ENCODE results near the gene CRADD. TPM values are rescaled to one million over a fixed set of nuclear protein-coding genes. Genes with fewer than 3 reads are reported as not detected.

CRADD gene
- polyA plus RNA-seq, 1 of the 3 experiments (the other 2 are of a cell fraction), result 13.6 TPM

DNA sequence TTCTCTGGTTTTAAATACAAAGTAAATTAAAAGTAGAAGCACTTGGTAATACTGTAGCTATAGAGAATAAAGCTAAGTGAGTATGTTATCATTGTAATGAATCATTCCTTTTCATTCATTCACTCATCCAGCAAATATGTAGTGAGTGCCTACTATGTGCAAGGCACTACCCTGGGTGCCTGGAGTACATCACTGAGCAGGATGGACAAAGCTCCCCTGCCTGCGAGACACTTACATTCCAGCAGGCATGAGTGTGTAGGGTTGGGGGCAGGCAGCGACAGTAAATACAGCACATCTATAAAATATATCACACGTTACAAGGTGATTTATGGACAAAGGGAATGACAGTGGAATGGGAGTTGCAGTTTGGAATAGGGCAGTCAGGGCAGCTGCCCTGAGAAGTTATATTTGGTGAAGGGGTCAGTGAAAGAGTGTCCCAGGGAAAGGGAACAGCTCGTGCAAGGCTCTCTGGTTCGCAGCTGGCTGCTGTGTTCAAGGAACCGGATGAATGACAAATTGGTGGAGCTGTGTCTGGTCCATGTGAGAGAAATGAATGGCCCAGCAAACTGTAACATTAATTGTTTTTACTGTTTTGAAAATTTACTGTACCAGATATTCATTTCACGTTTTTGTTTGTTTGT lies 159.6 kb downstream of the CRADD start:
- TF ChIP-seq FOSL2 (IDR thresholded peaks at IDR 0.05; ENCODE audit: borderline replicate concordance, low read depth) (no peak), CHD2 (IDR thresholded peaks at IDR 0.05; ENCODE audit: low read length, partially characterized antibody) (no peak), EP300 (IDR thresholded peaks at IDR 0.05; ENCODE audit: borderline replicate concordance in 1 of 2, low read depth in 1 of 2, low read length in 1 of 2) (no peak), RCOR1 (IDR thresholded peaks at IDR 0.05; ENCODE audit: low read length) (no peak), GATA2 (CRISPR knock-in tag; IDR thresholded peaks at IDR 0.05) (no peak), NFIC (IDR thresholded peaks at IDR 0.05; ENCODE audit: borderline replicate concordance) (no peak), YY1 (IDR thresholded peaks at IDR 0.05; ENCODE audit: low read depth) (no peak)
- TF ChIP-seq, protein P1, sequence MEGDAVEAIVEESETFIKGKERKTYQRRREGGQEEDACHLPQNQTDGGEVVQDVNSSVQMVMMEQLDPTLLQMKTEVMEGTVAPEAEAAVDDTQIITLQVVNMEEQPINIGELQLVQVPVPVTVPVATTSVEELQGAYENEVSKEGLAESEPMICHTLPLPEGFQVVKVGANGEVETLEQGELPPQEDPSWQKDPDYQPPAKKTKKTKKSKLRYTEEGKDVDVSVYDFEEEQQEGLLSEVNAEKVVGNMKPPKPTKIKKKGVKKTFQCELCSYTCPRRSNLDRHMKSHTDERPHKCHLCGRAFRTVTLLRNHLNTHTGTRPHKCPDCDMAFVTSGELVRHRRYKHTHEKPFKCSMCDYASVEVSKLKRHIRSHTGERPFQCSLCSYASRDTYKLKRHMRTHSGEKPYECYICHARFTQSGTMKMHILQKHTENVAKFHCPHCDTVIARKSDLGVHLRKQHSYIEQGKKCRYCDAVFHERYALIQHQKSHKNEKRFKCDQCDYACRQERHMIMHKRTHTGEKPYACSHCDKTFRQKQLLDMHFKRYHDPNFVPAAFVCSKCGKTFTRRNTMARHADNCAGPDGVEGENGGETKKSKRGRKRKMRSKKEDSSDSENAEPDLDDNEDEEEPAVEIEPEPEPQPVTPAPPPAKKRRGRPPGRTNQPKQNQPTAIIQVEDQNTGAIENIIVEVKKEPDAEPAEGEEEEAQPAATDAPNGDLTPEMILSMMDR (IDR thresholded peaks at IDR 0.05), result no peak
- TF ChIP-seq, protein P2, sequence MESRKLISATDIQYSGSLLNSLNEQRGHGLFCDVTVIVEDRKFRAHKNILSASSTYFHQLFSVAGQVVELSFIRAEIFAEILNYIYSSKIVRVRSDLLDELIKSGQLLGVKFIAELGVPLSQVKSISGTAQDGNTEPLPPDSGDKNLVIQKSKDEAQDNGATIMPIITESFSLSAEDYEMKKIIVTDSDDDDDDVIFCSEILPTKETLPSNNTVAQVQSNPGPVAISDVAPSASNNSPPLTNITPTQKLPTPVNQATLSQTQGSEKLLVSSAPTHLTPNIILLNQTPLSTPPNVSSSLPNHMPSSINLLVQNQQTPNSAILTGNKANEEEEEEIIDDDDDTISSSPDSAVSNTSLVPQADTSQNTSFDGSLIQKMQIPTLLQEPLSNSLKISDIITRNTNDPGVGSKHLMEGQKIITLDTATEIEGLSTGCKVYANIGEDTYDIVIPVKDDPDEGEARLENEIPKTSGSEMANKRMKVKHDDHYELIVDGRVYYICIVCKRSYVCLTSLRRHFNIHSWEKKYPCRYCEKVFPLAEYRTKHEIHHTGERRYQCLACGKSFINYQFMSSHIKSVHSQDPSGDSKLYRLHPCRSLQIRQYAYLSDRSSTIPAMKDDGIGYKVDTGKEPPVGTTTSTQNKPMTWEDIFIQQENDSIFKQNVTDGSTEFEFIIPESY (IDR thresholded peaks at IDR 0.05; ENCODE audit: borderline replicate concordance, low read depth), result no peak
- TF ChIP-seq, protein P3, sequence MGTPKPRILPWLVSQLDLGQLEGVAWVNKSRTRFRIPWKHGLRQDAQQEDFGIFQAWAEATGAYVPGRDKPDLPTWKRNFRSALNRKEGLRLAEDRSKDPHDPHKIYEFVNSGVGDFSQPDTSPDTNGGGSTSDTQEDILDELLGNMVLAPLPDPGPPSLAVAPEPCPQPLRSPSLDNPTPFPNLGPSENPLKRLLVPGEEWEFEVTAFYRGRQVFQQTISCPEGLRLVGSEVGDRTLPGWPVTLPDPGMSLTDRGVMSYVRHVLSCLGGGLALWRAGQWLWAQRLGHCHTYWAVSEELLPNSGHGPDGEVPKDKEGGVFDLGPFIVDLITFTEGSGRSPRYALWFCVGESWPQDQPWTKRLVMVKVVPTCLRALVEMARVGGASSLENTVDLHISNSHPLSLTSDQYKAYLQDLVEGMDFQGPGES (IDR thresholded peaks at IDR 0.05; ENCODE audit: low read depth, low read length), result no peak
- TF ChIP-seq, protein P4, sequence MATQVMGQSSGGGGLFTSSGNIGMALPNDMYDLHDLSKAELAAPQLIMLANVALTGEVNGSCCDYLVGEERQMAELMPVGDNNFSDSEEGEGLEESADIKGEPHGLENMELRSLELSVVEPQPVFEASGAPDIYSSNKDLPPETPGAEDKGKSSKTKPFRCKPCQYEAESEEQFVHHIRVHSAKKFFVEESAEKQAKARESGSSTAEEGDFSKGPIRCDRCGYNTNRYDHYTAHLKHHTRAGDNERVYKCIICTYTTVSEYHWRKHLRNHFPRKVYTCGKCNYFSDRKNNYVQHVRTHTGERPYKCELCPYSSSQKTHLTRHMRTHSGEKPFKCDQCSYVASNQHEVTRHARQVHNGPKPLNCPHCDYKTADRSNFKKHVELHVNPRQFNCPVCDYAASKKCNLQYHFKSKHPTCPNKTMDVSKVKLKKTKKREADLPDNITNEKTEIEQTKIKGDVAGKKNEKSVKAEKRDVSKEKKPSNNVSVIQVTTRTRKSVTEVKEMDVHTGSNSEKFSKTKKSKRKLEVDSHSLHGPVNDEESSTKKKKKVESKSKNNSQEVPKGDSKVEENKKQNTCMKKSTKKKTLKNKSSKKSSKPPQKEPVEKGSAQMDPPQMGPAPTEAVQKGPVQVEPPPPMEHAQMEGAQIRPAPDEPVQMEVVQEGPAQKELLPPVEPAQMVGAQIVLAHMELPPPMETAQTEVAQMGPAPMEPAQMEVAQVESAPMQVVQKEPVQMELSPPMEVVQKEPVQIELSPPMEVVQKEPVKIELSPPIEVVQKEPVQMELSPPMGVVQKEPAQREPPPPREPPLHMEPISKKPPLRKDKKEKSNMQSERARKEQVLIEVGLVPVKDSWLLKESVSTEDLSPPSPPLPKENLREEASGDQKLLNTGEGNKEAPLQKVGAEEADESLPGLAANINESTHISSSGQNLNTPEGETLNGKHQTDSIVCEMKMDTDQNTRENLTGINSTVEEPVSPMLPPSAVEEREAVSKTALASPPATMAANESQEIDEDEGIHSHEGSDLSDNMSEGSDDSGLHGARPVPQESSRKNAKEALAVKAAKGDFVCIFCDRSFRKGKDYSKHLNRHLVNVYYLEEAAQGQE (IDR thresholded peaks at IDR 0.05; ENCODE audit: low read depth, low read length), result no peak
- WGBS (ENCODE audit: low lambda C conversion rate), result 96% methylated on average over 7 of the region's 7 CpGs
- DNase-seq, result no peak
- Histone ChIP-seq H3K27ac (ENCODE audit: low read depth in 2 of 2, low read length in 1 of 2) (no peak overlapping the region), H3K4me3 (ENCODE audit: low read depth in 2 of 2, low read length in 1 of 2) (no peak overlapping the region), H3K36me3 (replicated peaks in 1 of 2; ENCODE audit: control insufficient read depth in 1 of 2, insufficient read depth in 2 of 2, low read length in 1 of 2) (no peaks in the 10 kb centered on the region), H3F3A (replicated peaks; ENCODE audit: insufficient read depth) (no peaks in the 10 kb centered on the region), H2AFZ (ENCODE audit: low read depth) (no peak overlapping the region), H3K79me2 (ENCODE audit: insufficient read depth) (no peaks in the 10 kb centered on the region), H3K4me2 (no peak overlapping the region), H3K9ac (no peak overlapping the region), H3K27me3 (ENCODE audit: insufficient read depth) (no peaks in the 10 kb centered on the region), H3K9me2 (no peaks in the 10 kb centered on the region), H3K4me1 (ENCODE audit: control insufficient read depth in 1 of 2, insufficient read depth in 2 of 2, low read depth in 1 of 2, low read length in 1 of 2) (peaks cover 0 to under 1% of the 10 kb centered on the region in 2 experiments; a peak in 2 of 4 replicates), H3K9me3 (no peaks in the 10 kb centered on the region), H4K20me1 (ENCODE audit: insufficient read depth) (no peaks in the 10 kb centered on the region)
- ChIA-PET POLR2A (no interaction called here), CTCF (interaction anchor here (0.6 kb wide), 1 partner anchor 265 kb away, joined by 4 read pairs; no protein-coding TSS in a partner anchor)
